A673 (cell line): ENCODE results near the gene CDC42EP4. TPM values are rescaled to one million over a fixed set of nuclear protein-coding genes. Genes with fewer than 3 reads are reported as not detected.

ENCODE experiments used
- BruUV-seq: library from RNA; stranded (reverse); fragments of 400-500 nt; replicated peaks from 2 replicates; lab custom pipeline; 2021; lab: Mats Ljungman, UMichigan
- CTCF ChIA-PET: fragments of 300-600 bp; sonication (Branson Sonifier 250); formaldehyde crosslinking; loops from one replicate; lab custom pipeline; 2022; ENCODE audit warnings: antibody characterized with exemption; lab: Charles Lee
- POLR2A ChIA-PET: fragments of 300-600 bp; sonication (Branson Sonifier 250); formaldehyde crosslinking; loops from one replicate; lab custom pipeline; 2022; ENCODE audit warnings: antibody characterized with exemption; ENCODE audit not compliant: low non-redundant PET; lab: Charles Lee
- DNase-seq: peaks from one replicate; pipeline ENCODE4 v3.0.0-alpha.2; 2015; ENCODE audit warnings: low spot score
- H3K27ac ChIP-seq: fragments of 200-600 bp; sonication (generic); 2 replicates; pipeline ENCODE4 v1.5.1; 2016; ENCODE audit warnings: mixed run types, low read depth, mild to moderate bottlenecking, mixed read lengths, antibody characterized with exemption, low read length; ENCODE audit not compliant: poor library complexity, severe bottlenecking
- H3K27me3 ChIP-seq: fragments of 200-600 bp; sonication (generic); replicated peaks from 2 replicates; pipeline ENCODE4 v1.6.1; 2017; ENCODE audit warnings: mixed run types, low read depth, mild to moderate bottlenecking, mixed read lengths, antibody characterized with exemption, low read length; ENCODE audit not compliant: insufficient read depth, poor library complexity
- H3K36me3 ChIP-seq: fragments of 200-600 bp; sonication (generic); 2 replicates; pipeline ENCODE4 v1.6.1; 2016; ENCODE audit warnings: mixed run types, mild to moderate bottlenecking, mixed read lengths, antibody characterized with exemption, low read length; ENCODE audit not compliant: insufficient read depth, poor library complexity, severe bottlenecking
- H3K4me1 ChIP-seq: fragments of 200-600 bp; sonication (generic); 2 replicates; pipeline ENCODE4 v1.6.1; 2017; ENCODE audit warnings: mixed run types, mild to moderate bottlenecking, mixed read lengths, antibody characterized with exemption, low read length; ENCODE audit not compliant: insufficient read depth, poor library complexity, severe bottlenecking
- H3K4me3 ChIP-seq: fragments of 200-600 bp; sonication (generic); 2 replicates; pipeline ENCODE4 v1.5.1; 2016; ENCODE audit warnings: low read depth, mixed run types, mild to moderate bottlenecking, mixed read lengths, low read length; ENCODE audit not compliant: poor library complexity, severe bottlenecking
- H3K9me3 ChIP-seq: fragments of 200-600 bp; sonication (generic); 2 replicates; pipeline ENCODE4 v1.6.1; 2016; ENCODE audit warnings: mixed run types, low read depth, mild to moderate bottlenecking, mixed read lengths, antibody characterized with exemption, low read length; ENCODE audit not compliant: poor library complexity, severe bottlenecking
- CTCF ChIP-seq: fragments of 300-800, 200-600 bp; sonication (generic); conservative IDR thresholded peaks from 2 replicates; pipeline ENCODE4 v1.5.1; 2017; ENCODE audit warnings: low read depth, mild to moderate bottlenecking, antibody characterized with exemption, low read length, moderate library complexity, mixed read lengths
- EZH2 ChIP-seq: fragments of 200-600 bp; sonication (generic); IDR thresholded peaks from 2 replicates; pipeline ENCODE4 v1.6.1; 2017; ENCODE audit warnings: borderline replicate concordance, low read depth, mild to moderate bottlenecking, mixed read lengths, antibody characterized with exemption, low read length; ENCODE audit not compliant: poor library complexity, severe bottlenecking
- intact Hi-C: fragments of 100-400 bp; cut with micrococcal nuclease; formaldehyde crosslinking; loops from one replicate; pipeline ENCODE4 v1.10.0; 2022; ENCODE audit not compliant: unreplicated experiment
- total RNA-seq: library from RNA; stranded (reverse); gene quantifications from 2 replicates; pipeline ENCODE4 v1.2.3, GENCODE V29; 2021

Gene CDC42EP4
- total RNA-seq, 1 experiment from 2014 or later: 37.5 TPM

- H3K27ac ChIP-seq: no peak overlapping the region
- no peaks in the 10 kb centered on the region for H3K9me3 ChIP-seq
- H3K4me3 ChIP-seq: no peak overlapping the region
- no peaks in the 10 kb centered on the region for H3K27me3 ChIP-seq
- DNase-seq: no peak
- no peaks in the 10 kb centered on the region for H3K36me3 ChIP-seq
- no TSS peak for BruUV-seq
- ChIA-PET CTCF (no interaction called here), POLR2A (no interaction called here)
- TF ChIP-seq EZH2: no peak
- no peak for TF ChIP-seq CTCF
- intact Hi-C loops: no loop called here
- H3K4me1 ChIP-seq: no peaks in the 10 kb centered on the region
Observed at GRCh38 chr17:73269329-73269615, 42.5 kb downstream of the CDC42EP4 start.

GRCh38 chr17:73268582-73269328, 43.0 kb downstream of the CDC42EP4 start:
- Histone ChIP-seq H3K4me3 (no peak overlapping the region), H3K9me3 (no peaks in the 10 kb centered on the region), H3K4me1 (no peaks in the 10 kb centered on the region), H3K36me3 (no peaks in the 10 kb centered on the region), H3K27me3 (no peaks in the 10 kb centered on the region), H3K27ac (no peak overlapping the region)
- no TSS peak for BruUV-seq
- TF ChIP-seq EZH2 (no peak), CTCF (no peak)
- intact Hi-C loops: no loop called here
- POLR2A ChIA-PET: no interaction called here
- no peak for DNase-seq
- CTCF ChIA-PET: no interaction called here

GRCh38 chr17:73267648-73268537, 43.9 kb downstream of the CDC42EP4 start:
- ChIA-PET CTCF (no interaction called here), POLR2A (no interaction called here)
- no peak for DNase-seq
- TF ChIP-seq EZH2 (no peak), CTCF (no peak)
- Histone ChIP-seq H3K27me3 (no peaks in the 10 kb centered on the region), H3K4me3 (no peak overlapping the region), H3K27ac (no peak overlapping the region), H3K9me3 (no peaks in the 10 kb centered on the region), H3K4me1 (no peaks in the 10 kb centered on the region), H3K36me3 (no peaks in the 10 kb centered on the region)
- intact Hi-C loops: no loop called here
- BruUV-seq: no TSS peak
